Effector CD4-positive, alpha-beta T cell (primary cell): Measurements from ENCODE around the gene RGS19.
A peak's percentile ranks its signal among the peaks of the same experiment; 100 is the strongest.

Source experiments
- DNase-seq: peaks from one replicate; pipeline ENCODE4 v3.0.0-alpha.2; 2020

RGS19 gene

DNA sequence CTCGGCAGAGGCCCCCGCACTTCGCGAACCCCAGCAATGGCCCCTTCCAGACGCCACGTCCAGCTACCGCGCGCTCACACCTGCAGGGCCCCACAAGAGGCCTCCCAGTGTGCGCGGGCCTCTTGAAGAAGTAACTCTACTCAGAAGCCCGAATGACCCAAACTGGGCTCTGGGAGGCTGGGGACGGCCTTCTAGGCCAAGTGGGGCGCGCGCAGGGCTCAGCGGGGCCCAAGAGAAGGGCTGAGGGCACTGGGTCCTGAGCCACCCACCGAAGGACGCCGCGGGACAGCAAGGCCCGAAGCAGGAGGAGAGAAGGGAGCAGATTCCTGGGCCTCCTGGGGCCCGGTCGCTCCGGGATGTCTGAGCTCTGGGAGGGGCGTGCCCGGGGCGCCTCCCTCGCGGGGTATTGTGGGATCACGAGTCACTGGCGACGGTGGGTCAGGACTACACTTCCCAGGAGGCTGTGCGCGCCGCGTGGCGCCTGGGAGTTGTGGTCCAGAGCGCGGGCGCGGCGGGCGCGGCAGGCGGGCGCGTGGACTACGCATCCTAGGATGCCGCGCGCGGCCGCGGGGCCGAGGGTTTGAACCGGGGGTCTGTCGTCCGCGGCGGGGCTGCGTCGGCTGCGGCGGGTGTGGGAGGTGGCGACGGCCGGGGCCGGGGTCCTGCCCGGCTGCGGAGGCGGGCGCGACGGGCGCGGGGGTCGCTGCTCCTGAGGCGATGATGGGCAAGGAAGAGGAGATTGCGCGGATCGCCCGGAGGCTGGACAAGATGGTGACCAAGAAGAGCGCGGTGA is 16.5 kb downstream of the RGS19 start, which contains the start of gene TCEA2:
Gene TCEA2, plus strand, starts transcription at position 603 of the 793 bp plus-strand sequence. Its CDS starts 115 bp downstream, at position 718.
- DNase-seq: peak; percentile 90

DNA sequence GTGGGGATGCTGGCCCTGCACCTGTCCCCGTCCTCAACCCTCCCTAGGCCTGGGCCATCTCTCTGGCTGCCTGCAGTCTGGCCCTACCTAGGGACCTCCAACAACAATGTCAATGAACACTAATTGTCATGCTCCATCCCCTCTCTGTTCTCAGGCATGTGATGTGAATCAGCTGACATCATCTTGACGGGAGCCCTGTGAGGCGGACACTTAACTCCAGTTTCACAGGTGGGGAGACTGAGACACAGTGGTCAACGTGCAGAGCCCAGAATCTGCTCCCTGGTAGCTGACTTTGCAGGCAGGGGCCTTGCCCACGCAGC is 17.1 kb downstream of the RGS19 start:
- DNase-seq: no peak

DNA sequence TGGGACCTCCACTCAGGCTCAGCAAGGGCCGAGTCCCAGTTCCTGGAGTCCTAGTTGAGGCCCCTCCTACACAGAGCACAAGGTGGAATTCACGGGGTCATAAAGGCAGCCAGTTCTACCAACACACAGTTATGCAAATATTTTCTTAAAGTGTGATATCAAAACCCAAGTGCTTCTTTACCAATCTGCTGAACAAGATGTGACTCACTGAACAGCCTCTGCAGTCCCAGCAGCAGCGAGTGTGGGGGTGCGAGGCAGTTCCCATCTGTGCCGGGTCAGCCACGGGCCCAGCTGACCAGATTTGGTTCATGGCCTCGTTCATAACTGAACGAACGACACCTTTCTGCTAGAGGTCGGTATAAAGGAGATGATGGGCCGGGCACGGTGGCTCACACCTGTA is 20.8 kb downstream of the RGS19 start:
- no peak for DNase-seq

DNA sequence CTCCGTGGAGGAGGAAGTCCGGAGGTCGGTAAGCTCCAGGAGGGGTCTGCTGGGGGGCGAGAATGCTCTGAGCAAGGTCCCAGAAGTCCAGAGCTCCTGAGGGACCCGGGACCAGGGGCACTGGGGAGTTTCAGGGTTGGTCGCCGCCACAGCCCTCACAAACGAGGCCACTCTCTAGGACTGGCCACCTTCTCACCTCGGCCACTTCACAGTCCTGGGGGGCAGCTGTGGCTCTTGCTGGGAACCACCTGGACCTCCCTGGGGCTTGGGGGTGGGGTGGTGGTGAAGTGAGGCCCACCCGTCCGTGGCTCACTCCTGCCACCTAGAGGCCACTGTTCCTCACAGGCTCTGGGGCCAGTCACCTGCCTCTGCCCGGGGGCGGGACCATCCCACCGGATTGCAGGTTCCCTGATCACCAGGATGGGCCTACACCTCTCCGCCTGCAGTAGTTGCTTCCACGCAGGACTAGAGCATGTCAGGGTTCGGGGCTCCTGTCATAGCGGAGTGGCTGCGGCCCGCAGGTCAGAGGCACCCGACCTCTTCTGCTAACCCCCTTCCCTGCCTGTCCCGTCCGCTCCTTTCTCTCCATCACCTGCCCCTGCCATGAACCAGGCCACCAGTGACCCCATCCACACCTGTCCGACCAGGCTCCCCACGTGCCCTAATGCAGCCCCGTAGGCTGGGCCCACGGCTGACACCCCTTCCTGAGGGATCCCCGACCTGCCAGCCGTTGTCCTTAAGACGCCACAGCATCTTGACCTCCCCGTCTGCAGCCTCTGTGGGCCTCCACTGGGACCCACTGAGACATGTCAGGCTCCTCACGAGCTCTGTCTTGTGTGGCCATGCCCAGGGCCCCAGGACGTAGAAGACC is 21.5 kb downstream of the RGS19 start:
- peak; percentile 74 for DNase-seq

GRCh38 chr20:64056889-64057627 is 22.3 kb downstream of the RGS19 start:
- DNase-seq: no peak

GRCh38 chr20:64056639-64056888 is 22.8 kb downstream of the RGS19 start:
- DNase-seq: no peak

GRCh38 chr20:64055893-64056638 is 23.3 kb downstream of the RGS19 start:
- DNase-seq: no peak

- no peak for DNase-seq
These were observed 23.9 kb downstream of the RGS19 start for GRCh38 chr20:64055396-64055892.

GRCh38 chr20:64053841-64054661 is 25.3 kb downstream of the RGS19 start:
- DNase-seq: no peak

DNA sequence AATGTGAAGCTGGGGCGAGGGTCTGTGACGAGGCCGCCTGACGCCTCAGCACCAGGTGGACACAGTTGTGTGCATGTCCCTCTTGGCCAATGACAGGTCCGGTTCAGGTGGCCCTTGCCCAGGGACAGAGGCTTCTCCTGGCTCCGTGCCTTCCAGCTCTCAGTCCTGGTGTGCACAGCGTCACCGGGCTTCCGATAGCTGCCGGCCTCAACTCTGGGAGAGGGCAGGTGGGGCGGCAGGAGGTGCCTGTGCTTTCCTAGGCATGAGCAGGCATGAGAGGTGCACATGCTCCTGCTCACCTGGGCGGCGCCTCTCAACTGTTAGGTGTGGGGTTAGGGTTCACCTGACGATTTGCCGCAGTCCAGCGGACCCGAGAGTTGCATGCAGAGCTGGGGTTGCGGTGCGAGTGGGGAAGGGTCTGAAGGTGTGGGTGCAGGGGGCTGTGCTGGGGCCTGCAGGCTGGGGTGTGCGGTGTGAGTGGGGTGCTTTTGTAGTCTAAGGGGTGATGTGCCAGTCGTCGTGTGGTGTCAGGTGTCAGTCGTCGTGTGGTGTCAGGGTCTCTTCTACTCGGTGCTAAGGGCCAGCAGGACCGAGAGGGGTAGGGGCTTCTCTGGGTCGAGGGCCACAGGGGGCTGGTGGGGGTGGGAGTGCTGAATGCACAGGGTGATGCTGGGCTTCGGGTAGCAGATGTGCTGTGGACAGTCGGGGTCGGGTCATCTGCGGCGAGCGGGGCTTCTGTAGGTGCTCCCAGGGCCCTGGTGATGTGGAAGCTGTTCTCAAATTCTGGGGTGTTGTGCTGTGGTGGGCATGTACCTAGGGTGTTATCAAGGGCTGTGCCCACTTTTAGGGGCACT is 26.1 kb downstream of the RGS19 start:
- no peak for DNase-seq

- no peak for DNase-seq
These were observed 27.0 kb downstream of the RGS19 start for GRCh38 chr20:64052326-64052722.

GRCh38 chr20:64051561-64052325 is 27.6 kb downstream of the RGS19 start:
- DNase-seq: no peak

GRCh38 chr20:64051033-64051452 is 28.3 kb downstream of the RGS19 start:
- DNase-seq: no peak

DNA sequence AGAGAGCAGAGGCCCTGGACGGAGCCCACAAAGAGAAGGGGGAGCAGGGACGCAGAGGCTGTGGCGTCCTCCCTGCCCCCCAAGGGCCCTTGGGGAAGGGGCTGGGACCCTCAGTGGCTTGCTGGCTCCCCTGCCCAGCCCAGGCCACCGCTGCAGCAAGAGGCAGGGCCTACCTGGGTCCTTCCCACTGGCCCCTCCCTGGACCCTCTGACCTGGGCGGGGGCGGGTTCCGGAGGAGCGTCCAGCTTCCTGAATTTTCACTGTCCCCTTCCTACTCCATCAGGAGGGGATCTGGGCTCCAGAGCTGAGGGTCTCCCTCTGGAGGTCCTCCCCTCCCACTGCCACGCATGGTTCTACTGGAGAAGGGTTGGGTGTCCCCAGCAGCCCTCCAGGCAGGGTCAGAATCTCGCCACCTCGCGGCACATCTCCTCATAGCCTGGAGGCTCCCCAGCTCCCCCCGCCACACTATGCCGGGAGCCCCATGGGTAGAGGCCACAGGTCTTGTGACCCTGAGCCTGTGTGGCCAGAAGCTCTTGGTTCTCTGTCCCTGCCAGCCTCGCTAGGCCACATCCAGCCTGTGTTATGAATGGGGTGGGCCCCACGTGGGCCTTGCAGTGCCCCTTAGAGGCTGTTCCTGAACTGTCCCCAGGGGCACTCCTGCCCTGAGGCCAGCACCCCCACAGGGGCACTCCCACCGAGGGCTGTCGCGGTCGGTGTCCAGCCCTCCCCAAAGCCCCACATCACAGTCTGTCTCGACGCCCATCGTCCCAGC is 28.9 kb downstream of the RGS19 start:
- DNase-seq: no peak

- no peak for DNase-seq
These were observed 29.4 kb downstream of the RGS19 start for GRCh38 chr20:64049878-64050260.

DNA sequence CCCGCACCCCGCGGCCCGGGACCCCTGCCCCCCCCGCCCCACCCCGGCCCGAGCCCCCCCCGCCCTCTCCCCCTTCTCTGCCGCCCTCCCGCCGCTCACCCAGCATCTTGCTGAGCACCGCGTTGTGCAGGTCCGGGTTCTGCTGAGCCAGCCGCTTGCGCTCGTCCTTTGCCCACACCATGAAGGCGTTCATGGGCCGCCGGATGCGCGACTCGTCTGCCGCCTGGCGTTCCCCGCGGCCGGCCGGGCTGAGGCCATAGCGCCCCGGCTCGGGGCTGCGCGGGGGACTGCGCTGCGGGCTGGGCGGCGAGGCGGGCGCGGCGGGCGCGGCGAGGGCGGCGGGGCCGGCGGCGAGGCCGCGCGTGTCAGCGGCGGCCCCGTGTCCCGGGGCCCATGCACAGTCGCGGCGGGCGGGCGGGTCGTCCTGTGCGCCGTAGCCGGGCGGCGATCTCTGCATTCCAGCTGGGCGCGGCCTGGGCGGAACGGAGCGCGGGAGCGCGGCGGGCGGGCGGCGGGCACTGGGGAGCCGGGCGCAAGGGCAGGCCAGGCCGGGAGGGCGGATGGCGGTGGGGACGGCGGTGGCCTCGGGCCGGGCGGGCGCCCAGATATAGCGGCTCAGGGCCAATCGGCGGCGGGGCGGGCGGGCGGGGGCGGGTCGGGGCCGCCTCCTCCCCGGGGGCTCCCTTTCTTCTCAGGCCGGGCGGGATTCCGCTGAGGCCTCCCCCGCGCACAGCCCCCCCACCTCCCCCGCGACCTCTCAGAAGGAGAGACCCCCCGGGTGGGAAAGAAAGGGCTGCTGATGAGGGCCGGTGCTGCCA is 30.0 kb downstream of the RGS19 start, which contains the start of gene SOX18:
Gene SOX18, minus strand, starts transcription at position 580 of the 818 bp plus-strand sequence. Its CDS starts 123 bp downstream, at position 457.
- no peak for DNase-seq

GRCh38 chr20:64048402-64049044 is 30.8 kb downstream of the RGS19 start:
- no peak for DNase-seq
